Naive thymus-derived CD8-positive, alpha-beta T cell (primary cell): ENCODE measurements around the gene LEFTY2. TPM values are rescaled to one million over a fixed set of nuclear protein-coding genes. Genes with fewer than 3 reads are reported as not detected.
"Not testable (repeated sequence)": the region's sequence is repeated elsewhere in the genome, so short reads cannot be mapped to it uniquely, and the experiment has no call there.

ENCODE experiments used
- ATAC-seq, 2 donors: fragments of 150-1000 bp; cut with Tn5 transposase in 1 of 2; sonication (Bioruptor Pico), chemical (Tn5 transposase) in 1 of 2; 1 replicate in 1 of 2; 2 replicates in 1 of 2; pipeline ENCODE4 v1.10.0; 2021; ENCODE audit warnings: mild to moderate bottlenecking in 2 of 2, moderate library complexity in 2 of 2
- POLR2A ChIA-PET: fragments of 350-600 bp; sonication (Branson Sonifier 250); formaldehyde crosslinking; loops from one replicate; lab custom pipeline; 2021; ENCODE audit warnings: antibody characterized with exemption; lab: Charles Lee
- DNase-seq, 10 donors: peaks; one replicate each; pipeline versions ENCODE4 v3.0.0 to v3.0.0-alpha.2; 2020 to 2022
- H3K27ac Mint-ChIP-seq, 10 donors: one replicate each; pipeline ENCODE4 v1.8.0; 2020 to 2022; ENCODE audit warnings: mild to moderate bottlenecking in 10 of 10, mixed read lengths in 10 of 10, moderate library complexity in 4 of 10, inconsistent platforms in 1 of 10
- H3K27me3 Mint-ChIP-seq, 5 donors: one replicate each; pipeline ENCODE4 v1.8.0; 2021 to 2022; ENCODE audit warnings: mixed read lengths in 5 of 5
- H3K36me3 Mint-ChIP-seq, 3 donors: one replicate each; pipeline ENCODE4 v1.8.0; 2020 to 2022; ENCODE audit warnings: mixed read lengths in 3 of 3, mild to moderate bottlenecking in 2 of 3, inconsistent platforms in 1 of 3
- H3K4me1 Mint-ChIP-seq, 4 donors: one replicate each; pipeline ENCODE4 v1.8.0; 2021 to 2022; ENCODE audit warnings: mixed read lengths in 4 of 4
- H3K4me3 Mint-ChIP-seq, 10 donors: one replicate each; pipeline ENCODE4 v1.8.0; 2020 to 2022; ENCODE audit warnings: mild to moderate bottlenecking in 10 of 10, mixed read lengths in 10 of 10, moderate library complexity in 6 of 10, inconsistent platforms in 1 of 10
- H3K9me3 Mint-ChIP-seq, 9 donors: one replicate each; pipeline ENCODE4 v1.8.0; 2020 to 2022; ENCODE audit warnings: mixed read lengths in 9 of 9, mild to moderate bottlenecking in 3 of 9, inconsistent platforms in 1 of 9, moderate library complexity in 1 of 9
- polyA plus RNA-seq, 3 donors: library from polyadenylated mRNA; unstranded; fragments of 300-500 nt; fragmentation: Illumina TruSeq; gene quantifications; one replicate each; pipeline ENCODE4 v1.2.3, GENCODE V29; 2021
- total RNA-seq, 8 experiments: library from RNA in 2 of 8; stranded (reverse) in 2 of 8; gene quantifications; one replicate each; pipeline ENCODE4 v1.2.3 and lab custom pipeline; 2021 to 2026

LEFTY2 gene
- total RNA-seq (not detected), polyA plus RNA-seq (under 1 TPM; 0.19 to 0.75 (median 0.64) TPM), total RNA-seq (lab: John Stamatoyannopoulos, UW) (0 to 0.21 (median 0) reads per million in 6 experiments)

DNA sequence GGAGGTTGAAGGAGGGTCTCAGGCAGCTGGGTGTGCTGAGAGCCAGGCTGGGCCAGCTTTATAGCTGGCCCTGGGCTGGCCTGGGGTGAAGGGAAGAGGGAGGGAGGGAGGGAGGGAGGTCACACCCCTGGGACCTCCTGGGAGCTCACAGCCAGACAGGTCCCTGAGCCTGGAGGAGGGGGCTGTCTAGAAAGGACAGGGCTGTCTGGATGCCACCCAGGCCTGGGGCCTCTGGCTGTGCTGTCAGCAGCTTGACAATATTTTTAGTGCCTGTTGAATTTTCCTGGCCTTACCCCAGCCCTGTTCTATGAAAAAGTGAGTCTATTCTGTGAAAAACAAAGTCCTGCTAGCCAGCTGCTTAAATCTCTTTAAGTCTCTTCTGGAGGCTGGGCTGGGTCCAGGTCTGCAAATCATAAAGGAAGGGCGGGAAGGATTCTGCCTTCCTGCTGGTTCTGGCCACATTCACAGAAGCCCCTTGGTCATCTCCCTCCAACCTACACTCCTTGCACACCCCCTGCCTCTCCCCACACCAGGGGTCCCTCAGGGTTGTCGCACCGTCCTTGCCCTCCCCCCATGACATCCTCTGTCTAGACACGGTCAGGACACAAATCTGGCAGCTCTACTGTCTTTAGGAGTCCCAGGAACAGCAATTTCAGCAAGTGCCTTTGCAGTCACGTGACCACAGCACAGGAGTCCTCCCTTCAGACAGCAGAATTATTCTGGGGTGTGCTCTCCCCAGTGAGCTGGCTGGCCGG lies at the start of gene LEFTY2:
Gene LEFTY2 (minus strand): TSS at position 34 of the 755 bp plus-strand sequence. CDS start 80 bp downstream, outside the sequence.
- Mint-ChIP-seq H3K27ac (peak within 1 kb of the TSS in 2 of 10 donors; percentile 53 to 62), H3K27me3 (no peaks in the 10 kb centered on the region), H3K4me3 (peak within 1 kb of the TSS in 4 of 10 donors; percentile 22 to 58 (median 38)), H3K4me1 (peaks cover 8 to 22% (median 18%) of the 10 kb centered on the region in 4 donors), H3K36me3 (no peaks in the 10 kb centered on the region), H3K9me3 (no peaks in the 10 kb centered on the region)
- POLR2A ChIA-PET = interaction anchor here (0.6 kb wide), 1 partner anchor 44 kb away, joined by 3 read pairs; no protein-coding TSS in a partner anchor
- ATAC-seq (no peak), DNase-seq (no peak)

DNA sequence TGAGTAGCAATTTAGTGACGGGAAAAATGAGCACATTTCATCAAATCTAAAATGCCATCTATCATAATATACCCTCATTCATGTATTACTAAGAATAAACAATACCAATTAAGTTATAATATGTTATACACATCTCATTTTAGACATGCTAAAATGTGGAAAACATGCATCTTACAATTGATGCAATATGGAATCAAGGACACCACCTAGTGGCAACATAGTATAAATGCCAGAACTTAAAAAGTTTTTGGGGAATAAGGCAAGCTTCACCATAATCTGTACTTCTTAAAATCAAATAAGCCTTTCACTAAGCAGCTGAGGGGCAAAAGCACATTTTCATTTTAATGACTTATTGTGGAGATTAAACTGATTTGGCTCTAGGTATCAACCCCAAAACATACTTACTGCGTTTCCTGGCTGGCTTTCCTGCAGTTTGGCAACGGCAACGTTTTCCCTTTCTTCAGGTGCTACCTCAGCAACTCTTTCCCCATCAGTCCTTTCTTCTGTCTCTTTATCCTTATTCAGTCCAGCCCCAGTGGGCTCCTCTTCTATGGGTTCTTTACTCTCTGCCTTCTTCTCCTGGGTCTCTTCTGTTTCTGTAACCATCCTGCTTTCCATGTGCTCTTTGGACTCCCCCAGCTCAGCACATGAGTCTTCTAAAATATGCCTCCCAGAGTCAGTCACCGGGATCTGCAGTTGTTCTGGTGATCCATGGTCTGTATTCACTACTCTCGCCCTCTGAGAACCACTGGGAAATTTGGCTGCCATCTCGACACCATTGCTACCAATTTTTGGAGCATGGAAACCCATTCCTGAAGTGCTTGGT lies 46.7 kb upstream of the LEFTY2 start:
- ATAC-seq = peak; percentile 53 to 59
- H3K27me3 Mint-ChIP-seq = no peaks in the 10 kb centered on the region
- no peak overlapping the region for H3K4me3 Mint-ChIP-seq
- DNase-seq = peak in 3 of 10 donors; percentile 53 to 56 (median 56)
- H3K9me3 Mint-ChIP-seq = no peaks in the 10 kb centered on the region
- peaks cover 0 to 94% (median 10%) of the 10 kb centered on the region in 3 donors for H3K36me3 Mint-ChIP-seq
- peak overlapping the region in 6 of 10 donors; percentile 22 to 77 (median 58) for H3K27ac Mint-ChIP-seq
- peaks cover 4 to 34% (median 19%) of the 10 kb centered on the region in 4 donors for H3K4me1 Mint-ChIP-seq
- POLR2A ChIA-PET = interaction anchor here (1.8 to 2.5 kb wide), 3 partner anchors 12 to 543 kb away, joined by 5 to 20 read pairs (median 12); partner anchors contain the start of genes H3-3A and SDE2

- no peak for ATAC-seq
- Mint-ChIP-seq H3K27me3 (no peaks in the 10 kb centered on the region), H3K4me1 (peaks cover 0 to 28% (median 7%) of the 10 kb centered on the region in 4 donors), H3K9me3 (peaks cover 0 to 3% (median 0%) of the 10 kb centered on the region in 9 donors), H3K4me3 (no peak overlapping the region), H3K36me3 (peaks cover 8 to 85% (median 19%) of the 10 kb centered on the region in 3 donors), H3K27ac (no peak overlapping the region)
- POLR2A ChIA-PET = no interaction called here
- no peak for DNase-seq
These were observed 40.7 kb upstream of the LEFTY2 start for GRCh38 chr1:225981714-225982113.

- Mint-ChIP-seq H3K27me3 (no peaks in the 10 kb centered on the region), H3K4me1 (peaks cover 5 to 24% (median 7%) of the 10 kb centered on the region in 4 donors), H3K27ac (peak overlapping the region in 1 of 10 donors; percentile 34), H3K36me3 (peaks cover 8 to 72% (median 21%) of the 10 kb centered on the region in 3 donors), H3K4me3 (no peak overlapping the region), H3K9me3 (peaks cover 0 to 3% (median 0%) of the 10 kb centered on the region in 9 donors)
- DNase-seq = no peak
- no peak for ATAC-seq
- POLR2A ChIA-PET = interaction anchor here (0.8 kb wide), 1 partner anchor 141 kb away, joined by 5 read pairs; no protein-coding TSS in a partner anchor
These were observed 39.2 kb upstream of the LEFTY2 start for GRCh38 chr1:225980005-225980836.

- peaks cover 0 to 3% (median 0%) of the 10 kb centered on the region in 9 donors for H3K9me3 Mint-ChIP-seq
- H3K27ac Mint-ChIP-seq = no peak overlapping the region
- no peak overlapping the region for H3K4me3 Mint-ChIP-seq
- H3K4me1 Mint-ChIP-seq = peaks cover 4 to 24% (median 6%) of the 10 kb centered on the region in 4 donors
- POLR2A ChIA-PET = interaction anchor here (0.5 kb wide), 1 partner anchor 387 kb away, joined by 3 read pairs; no protein-coding TSS in a partner anchor
- no peak for DNase-seq
- H3K36me3 Mint-ChIP-seq = peaks cover 8 to 64% (median 21%) of the 10 kb centered on the region in 3 donors
- ATAC-seq = no peak
- no peaks in the 10 kb centered on the region for H3K27me3 Mint-ChIP-seq
These were observed 38.4 kb upstream of the LEFTY2 start for GRCh38 chr1:225979421-225979820.

GRCh38 chr1:225977937-225978748 lies 37.1 kb upstream of the LEFTY2 start:
- DNase-seq = no peak
- peaks cover 0 to 3% (median 0%) of the 10 kb centered on the region in 9 donors for H3K9me3 Mint-ChIP-seq
- no peak for ATAC-seq
- peaks cover 4 to 24% (median 6%) of the 10 kb centered on the region in 4 donors for H3K4me1 Mint-ChIP-seq
- POLR2A ChIA-PET = interaction anchor here (0.7 to 1.2 kb wide), 3 partner anchors 21 to 100 kb away, joined by 3 to 4 read pairs (median 3); partner anchors contain the start of genes H3-3A and SDE2
- H3K27ac Mint-ChIP-seq = peak overlapping the region in 4 of 10 donors; percentile 1 to 40 (median 14)
- no peak overlapping the region for H3K4me3 Mint-ChIP-seq
- no peaks in the 10 kb centered on the region for H3K27me3 Mint-ChIP-seq
- H3K36me3 Mint-ChIP-seq = peaks cover 8 to 53% (median 21%) of the 10 kb centered on the region in 3 donors

- not testable (repeated sequence) for ATAC-seq, DNase-seq, H3K27me3 Mint-ChIP-seq, H3K4me3 Mint-ChIP-seq, H3K9me3 Mint-ChIP-seq
- POLR2A ChIA-PET = interaction anchor here (0.5 to 1.6 kb wide), 6 partner anchors 44 to 500 kb away, joined by 3 to 6 read pairs (median 3); partner anchors contain the start of gene PYCR2
- H3K36me3 Mint-ChIP-seq = peaks cover 0 to 27% (median 10%) of the 10 kb centered on the region in 3 donors
- H3K27ac Mint-ChIP-seq = peak overlapping the region in 1 of 10 donors; percentile 90
- peaks cover 4 to 22% (median 6%) of the 10 kb centered on the region in 4 donors for H3K4me1 Mint-ChIP-seq
These were observed 34.1 kb upstream of the LEFTY2 start for GRCh38 chr1:225975146-225975545.

GRCh38 chr1:225974454-225974853 lies 33.4 kb upstream of the LEFTY2 start:
- POLR2A ChIA-PET = interaction anchor here (0.6 to 1.6 kb wide), 3 partner anchors 43 to 501 kb away, joined by 3 read pairs; partner anchors contain the start of gene PYCR2
- no peak for DNase-seq
- no peak for ATAC-seq
- Mint-ChIP-seq H3K36me3 (peaks cover 0 to 21% (median 3%) of the 10 kb centered on the region in 3 donors), H3K4me3 (no peak overlapping the region), H3K27ac (no peak overlapping the region), H3K4me1 (peaks cover 4 to 20% (median 6%) of the 10 kb centered on the region in 4 donors), H3K27me3 (no peaks in the 10 kb centered on the region), H3K9me3 (no peaks in the 10 kb centered on the region)

DNA sequence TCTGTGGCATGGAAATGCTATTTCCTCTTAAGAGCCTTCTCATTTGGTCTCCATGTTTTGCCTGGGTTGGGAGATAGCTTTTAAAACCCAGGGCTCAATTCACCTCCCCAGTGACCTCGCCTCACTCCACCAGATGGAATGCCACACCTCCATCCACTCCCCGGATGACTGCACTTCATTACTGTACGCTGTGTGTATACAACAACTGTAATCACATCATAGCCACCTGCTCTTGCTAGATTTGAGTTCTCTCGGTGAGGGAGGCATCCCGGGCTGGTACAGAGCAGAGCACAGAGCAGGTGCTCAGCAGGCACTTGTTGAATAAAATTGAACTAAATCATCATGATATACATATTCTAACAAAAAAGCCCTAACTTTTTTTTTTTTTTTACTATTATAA lies 32.1 kb upstream of the LEFTY2 start:
- no peak overlapping the region for H3K4me3 Mint-ChIP-seq
- no peaks in the 10 kb centered on the region for H3K9me3 Mint-ChIP-seq
- POLR2A ChIA-PET = interaction anchor here (1.1 kb wide), 1 partner anchor 500 kb away, joined by 3 read pairs; no protein-coding TSS in a partner anchor
- H3K4me1 Mint-ChIP-seq = peaks cover 4 to 14% (median 6%) of the 10 kb centered on the region in 4 donors
- peak overlapping the region in 1 of 10 donors; percentile 29 for H3K27ac Mint-ChIP-seq
- H3K36me3 Mint-ChIP-seq = peaks cover 0 to 10% (median 2%) of the 10 kb centered on the region in 3 donors
- DNase-seq (no peak), ATAC-seq (no peak)
- no peaks in the 10 kb centered on the region for H3K27me3 Mint-ChIP-seq

DNA sequence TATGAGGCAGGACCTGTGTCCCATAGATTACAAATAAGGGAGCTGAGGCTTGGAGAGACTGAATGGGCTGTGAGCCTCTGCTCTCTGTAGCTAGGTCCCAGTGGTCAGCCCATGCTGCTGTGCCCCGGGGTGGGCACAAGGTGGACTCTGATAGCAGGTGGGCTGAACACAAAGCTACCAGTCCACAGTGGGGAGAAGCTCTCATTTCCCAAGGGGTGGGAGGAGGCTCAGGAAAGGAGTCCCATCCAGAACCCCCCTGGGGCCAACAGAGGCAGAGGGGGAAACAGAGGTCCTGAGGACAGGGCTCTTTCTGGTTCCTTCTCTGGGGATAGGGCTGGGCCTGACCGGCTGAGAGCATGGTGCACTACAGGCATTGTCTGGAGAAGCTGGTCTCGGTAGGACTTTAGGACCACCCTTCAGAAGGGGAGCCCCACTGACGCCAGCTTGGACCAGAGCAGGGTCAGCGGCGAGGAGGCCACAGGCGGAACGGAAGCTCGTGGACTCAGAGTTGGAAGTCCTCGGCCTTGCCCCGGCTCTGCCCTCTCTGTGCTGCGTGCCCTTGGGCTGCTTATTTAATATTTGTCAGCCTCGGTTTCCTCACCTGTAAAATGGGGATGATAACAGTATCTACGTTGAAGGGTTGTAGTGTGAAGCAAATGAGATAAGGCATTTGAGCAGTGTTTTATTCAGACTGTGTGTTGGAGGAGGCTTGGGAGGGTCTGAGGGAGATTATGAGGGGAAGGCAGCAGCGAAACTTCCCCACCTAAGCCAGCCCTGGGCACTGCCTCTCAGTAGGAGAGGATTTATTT lies 31.5 kb upstream of the LEFTY2 start:
- Mint-ChIP-seq H3K9me3 (no peaks in the 10 kb centered on the region), H3K4me1 (peaks cover 4 to 8% (median 6%) of the 10 kb centered on the region in 4 donors), H3K4me3 (no peak overlapping the region), H3K27me3 (no peaks in the 10 kb centered on the region), H3K36me3 (peaks cover 0 to 8% (median 2%) of the 10 kb centered on the region in 3 donors), H3K27ac (peak overlapping the region in 1 of 10 donors; percentile 29)
- DNase-seq = no peak
- POLR2A ChIA-PET = interaction anchor here (0.8 to 1.1 kb wide), 2 partner anchors 126 to 499 kb away, joined by 3 read pairs; no protein-coding TSS in a partner anchor
- ATAC-seq = no peak
